ENCODE data around the gene CTDP1.
"Not testable (repeated sequence)": the region's sequence is repeated elsewhere in the genome, so short reads cannot be mapped to it uniquely, and the experiment has no call there.

Gene CTDP1

GRCh38 chr18:79740521-79741361, 61.1 kb downstream of the CTDP1 start:
- no peak for DNase-seq (ENCODE audit: low spot score)

GRCh38 chr18:79741362-79741700, 61.7 kb downstream of the CTDP1 start:
- no peak for DNase-seq (ENCODE audit: low spot score)

- DNase-seq (ENCODE audit: low spot score): no peak
Measured at GRCh38 chr18:79742076-79742475, 62.5 kb downstream of the CTDP1 start.

GRCh38 chr18:79744625-79745024, 65.0 kb downstream of the CTDP1 start:
- no peak for DNase-seq (ENCODE audit: low spot score)

GRCh38 chr18:79746730-79747129, 67.1 kb downstream of the CTDP1 start:
- no peak for DNase-seq (ENCODE audit: low spot score)

GRCh38 chr18:79747156-79747845, 67.7 kb downstream of the CTDP1 start:
- no peak for DNase-seq (ENCODE audit: low spot score)

- DNase-seq (ENCODE audit: low spot score): no peak
Measured at GRCh38 chr18:79748321-79749180, 68.9 kb downstream of the CTDP1 start.

- no peak for DNase-seq (ENCODE audit: low spot score)
Measured at GRCh38 chr18:79749251-79750191, 69.9 kb downstream of the CTDP1 start.

- no peak for DNase-seq (ENCODE audit: low spot score)
Measured at GRCh38 chr18:79750980-79751571, 71.5 kb downstream of the CTDP1 start.

- not testable (repeated sequence) for DNase-seq (ENCODE audit: low spot score)
Measured at GRCh38 chr18:79751918-79752578, 72.4 kb downstream of the CTDP1 start.

GRCh38 chr18:79752946-79753345, 73.3 kb downstream of the CTDP1 start:
- DNase-seq (ENCODE audit: low spot score): not testable (repeated sequence)

- no peak for DNase-seq (ENCODE audit: low spot score)
Measured at GRCh38 chr18:79753391-79753851, 73.8 kb downstream of the CTDP1 start.

GRCh38 chr18:79754022-79754761, 74.6 kb downstream of the CTDP1 start:
- no peak for DNase-seq (ENCODE audit: low spot score)

GRCh38 chr18:79754831-79755351, 75.3 kb downstream of the CTDP1 start:
- no peak for DNase-seq (ENCODE audit: low spot score)

- no peak for DNase-seq (ENCODE audit: low spot score)
Measured at GRCh38 chr18:79755496-79756142, 76.0 kb downstream of the CTDP1 start.

- no peak for DNase-seq (ENCODE audit: low spot score)
Measured at GRCh38 chr18:79756143-79756500, 76.5 kb downstream of the CTDP1 start.

- no peak for DNase-seq (ENCODE audit: low spot score)
Measured at GRCh38 chr18:79756826-79757225, 77.2 kb downstream of the CTDP1 start.

GRCh38 chr18:79760348-79760747, 80.7 kb downstream of the CTDP1 start:
- DNase-seq (ENCODE audit: low spot score): no peak

GRCh38 chr18:79760881-79761280, 81.3 kb downstream of the CTDP1 start:
- DNase-seq (ENCODE audit: low spot score): no peak

All from CD4-positive, alpha-beta T cell treated with Interleukin-6 at 100 ng/mL for 8 hours (primary cell).